COLO668 (cell line): Measurements from ENCODE around the gene CPVL.
"Not testable (repeated sequence)": the region's sequence is repeated elsewhere in the genome, so short reads cannot be mapped to it uniquely, and the experiment has no call there.

ENCODE experiments used
- DNase-seq: peaks from one replicate; lab custom pipeline; 2025; ENCODE audit not compliant: unreplicated experiment; lab: John Stamatoyannopoulos, UW

CPVL gene

DNA sequence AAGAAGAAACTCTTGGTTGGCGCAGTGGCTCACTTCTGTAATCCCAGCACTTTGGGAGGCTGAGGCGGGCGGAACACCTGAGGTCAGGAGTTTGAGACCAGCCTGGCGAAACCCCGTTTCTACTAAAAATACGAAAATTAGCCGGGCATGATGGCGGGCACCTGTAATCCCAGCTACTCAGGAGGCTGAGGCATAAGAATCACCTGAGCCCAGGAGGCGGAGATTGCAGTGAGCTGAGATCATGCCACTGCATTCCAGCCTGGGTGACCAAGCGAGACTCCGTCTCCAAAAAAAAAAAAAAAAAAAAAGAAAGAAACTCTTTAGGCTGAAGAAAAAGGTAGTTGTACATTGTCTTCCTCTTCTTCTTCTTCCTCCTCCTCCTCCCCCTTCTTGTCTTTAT lies 53.2 kb downstream of the CPVL start:
- not testable (repeated sequence) for DNase-seq

- no peak for DNase-seq
Observed at GRCh38 chr7:29091715-29092114, 54.6 kb downstream of the CPVL start.

GRCh38 chr7:29090836-29091601 lies 55.3 kb downstream of the CPVL start:
- no peak for DNase-seq

- no peak for DNase-seq
Observed at GRCh38 chr7:29090151-29090805, 56.1 kb downstream of the CPVL start.

DNA sequence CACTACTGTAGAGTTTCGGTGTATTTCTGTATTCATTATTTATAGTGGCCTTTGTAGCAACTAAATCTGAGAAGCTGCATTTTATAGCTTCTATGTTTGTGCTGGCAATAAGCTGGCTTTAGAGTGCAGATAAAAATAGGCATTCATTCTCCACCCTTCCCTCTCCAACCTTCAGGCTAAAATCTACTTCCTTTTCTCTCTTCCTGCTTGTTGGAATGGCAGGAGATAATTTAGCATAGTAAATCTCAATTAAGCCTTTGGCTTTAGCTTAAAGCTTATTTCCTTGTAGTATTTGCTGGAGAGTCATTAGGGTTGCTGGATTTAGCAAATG lies 58.5 kb downstream of the CPVL start:
- no peak for DNase-seq

GRCh38 chr7:29086545-29086944 lies 59.8 kb downstream of the CPVL start:
- peak; percentile 42 for DNase-seq

- DNase-seq: no peak
Observed at GRCh38 chr7:29084832-29085231, 61.5 kb downstream of the CPVL start.

- DNase-seq: no peak
Observed at GRCh38 chr7:29080803-29081202, 65.5 kb downstream of the CPVL start.

GRCh38 chr7:29078311-29079260 lies 67.8 kb downstream of the CPVL start:
- no peak for DNase-seq

DNA sequence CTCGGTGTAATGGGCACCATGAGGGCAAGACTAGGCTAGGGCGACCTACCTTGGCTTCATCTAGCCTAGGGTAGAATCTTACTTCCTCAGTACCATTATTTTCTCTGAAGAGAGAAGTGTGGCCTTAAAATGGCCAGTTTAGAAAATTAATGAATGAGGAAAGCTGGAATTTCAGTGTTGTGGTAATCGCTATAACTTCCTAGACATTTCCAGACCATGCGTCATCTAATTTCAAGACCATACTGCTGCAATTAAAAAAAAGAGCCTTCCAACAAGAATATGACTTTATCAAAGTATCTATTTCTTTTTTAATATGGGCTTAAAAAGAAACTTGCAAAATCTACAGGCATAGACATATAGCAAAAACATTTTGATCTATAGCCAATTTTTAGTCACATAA lies 68.5 kb downstream of the CPVL start:
- no peak for DNase-seq

DNA sequence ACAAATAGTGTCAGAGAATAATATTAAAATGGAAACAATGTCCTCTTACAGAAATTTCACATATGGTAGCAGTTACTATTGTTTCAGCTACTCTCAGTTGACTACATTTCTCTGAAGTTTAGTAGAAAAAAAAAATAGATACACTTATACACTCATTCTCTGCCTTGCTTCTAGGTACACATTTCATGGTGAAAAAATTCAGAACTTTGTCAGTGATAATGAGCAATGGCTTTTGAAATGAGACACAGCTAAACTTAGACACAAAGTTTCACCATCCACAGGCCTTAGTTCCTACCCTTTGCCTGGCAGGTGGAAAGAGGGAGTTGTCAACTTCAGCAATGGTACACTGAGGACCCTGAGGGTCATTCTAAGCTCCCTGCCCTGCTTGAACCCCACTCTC lies 69.2 kb downstream of the CPVL start:
- no peak for DNase-seq

- no peak for DNase-seq
Observed at GRCh38 chr7:29076631-29077030, 69.7 kb downstream of the CPVL start.

GRCh38 chr7:29075606-29076005 lies 70.7 kb downstream of the CPVL start:
- DNase-seq: no peak

- no peak for DNase-seq
Observed at GRCh38 chr7:29071203-29071874, 75.0 kb downstream of the CPVL start.

DNA sequence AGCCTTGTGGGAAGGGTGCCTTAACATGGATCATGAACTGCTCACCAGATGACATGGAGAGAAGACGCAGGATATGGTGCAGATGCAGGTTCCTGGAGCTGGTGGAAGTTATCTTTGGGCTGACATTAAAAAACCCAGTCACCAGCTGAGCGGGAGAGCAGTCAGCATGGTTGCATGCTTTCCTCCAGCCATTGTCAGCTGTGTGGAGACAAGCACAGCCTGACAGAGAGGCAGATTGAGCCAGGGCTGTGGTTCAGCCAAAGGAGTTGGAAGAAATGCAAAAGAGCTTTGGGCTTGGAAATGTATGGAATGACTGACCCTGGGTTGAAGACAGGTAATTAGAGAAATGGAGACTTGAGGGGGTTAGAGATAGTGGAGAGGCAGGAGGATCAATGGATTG lies 79.7 kb downstream of the CPVL start:
- no peak for DNase-seq

DNA sequence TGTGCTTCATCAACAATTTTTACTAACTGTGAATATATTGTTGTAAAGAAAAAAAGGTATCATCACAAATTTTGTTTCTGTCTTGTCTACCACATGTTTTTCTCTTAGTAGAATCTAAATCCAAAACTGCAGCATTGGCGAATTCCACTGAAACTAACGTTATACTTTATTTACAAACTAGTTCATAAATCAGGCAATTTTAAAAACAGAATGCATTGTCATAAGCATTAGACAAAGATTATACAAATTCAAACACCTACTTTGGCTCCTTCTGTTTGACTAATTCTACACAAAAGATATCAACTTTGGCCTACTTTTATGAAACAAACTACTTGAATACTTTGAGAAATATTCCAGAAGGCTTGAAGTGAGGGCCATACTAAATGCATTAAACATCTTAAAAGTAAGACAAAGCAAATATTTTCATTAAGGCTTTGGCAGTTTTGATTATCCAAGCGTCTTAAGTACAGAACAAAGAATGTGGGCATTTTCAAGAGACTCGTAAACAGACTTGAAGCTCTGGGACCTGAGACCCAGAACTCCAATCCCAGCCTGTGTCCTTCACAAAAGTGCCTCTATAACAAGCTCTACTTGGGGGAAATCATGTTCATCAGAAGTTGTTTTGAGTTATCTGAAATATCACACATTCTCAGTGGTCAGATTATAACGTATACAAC lies 81.0 kb downstream of the CPVL start:
- no peak for DNase-seq

- no peak for DNase-seq
Observed at GRCh38 chr7:29063872-29064271, 82.5 kb downstream of the CPVL start.

DNA sequence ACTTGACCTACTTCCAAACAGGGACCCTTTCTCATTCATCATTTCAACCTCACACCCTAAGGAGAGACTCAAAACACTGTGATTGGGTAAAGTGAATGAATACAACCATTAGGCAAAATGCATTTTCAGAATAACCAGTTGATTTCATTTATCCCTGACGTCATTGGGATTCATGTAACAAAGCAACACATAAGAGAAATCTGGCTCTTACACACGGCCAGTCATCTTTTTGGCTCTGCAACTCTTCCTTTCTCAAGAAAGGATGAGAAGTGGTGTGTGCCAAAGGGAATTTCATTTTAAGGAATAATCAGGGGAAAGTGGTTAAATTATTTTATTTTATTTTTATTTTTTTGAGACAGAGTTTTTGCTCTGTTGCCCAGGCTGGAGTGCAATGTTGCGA lies 83.1 kb downstream of the CPVL start:
- DNase-seq: no peak

DNA sequence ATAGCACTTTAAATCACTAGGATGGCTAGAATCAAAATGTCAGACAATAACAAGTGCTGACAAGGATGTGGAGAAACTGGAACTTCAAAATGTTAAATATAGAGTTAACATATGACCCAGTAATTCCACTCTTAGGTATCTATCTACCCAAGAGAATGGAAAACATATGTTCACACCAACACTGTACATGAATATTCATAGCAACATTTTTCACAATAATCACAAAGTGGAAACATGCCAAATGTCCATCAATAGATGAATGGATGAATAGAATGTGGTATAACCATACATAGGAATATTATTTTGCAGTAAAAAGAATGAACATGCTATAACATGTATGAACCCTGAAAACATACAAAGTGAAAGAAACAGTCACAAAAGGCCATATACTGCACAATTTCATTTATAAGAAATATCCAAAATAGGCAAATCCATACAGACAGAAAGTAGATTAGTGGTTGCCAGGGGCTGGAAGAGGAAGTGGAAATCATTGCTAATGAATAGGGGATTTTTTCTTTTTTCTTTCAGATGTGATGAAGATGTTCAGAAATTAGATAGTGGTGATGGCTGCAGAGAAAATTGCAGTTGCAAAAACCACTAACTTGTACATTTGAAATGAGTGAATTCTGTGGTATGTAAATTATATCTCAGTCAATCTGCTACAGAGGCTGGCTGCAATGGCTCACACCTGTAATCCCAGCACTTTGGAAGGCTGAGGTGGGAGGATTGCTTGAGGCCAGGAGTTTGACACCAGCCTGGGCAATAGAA lies 93.0 kb downstream of the CPVL start:
- DNase-seq: no peak

GRCh38 chr7:29046978-29047377 lies 99.4 kb downstream of the CPVL start:
- DNase-seq: no peak
